Activated CD4-positive, alpha-beta T cell treated with anti-CD3 and anti-CD28 coated beads, Interleukin-2, amount 10 ng/mL, durations not matched to agents 7 days and 5 days (primary cell): ENCODE measurements around the gene GABRB3. TPM values are rescaled to one million over a fixed set of nuclear protein-coding genes. Genes with fewer than 3 reads are reported as not detected.

ENCODE experiments used
- CTCF ChIA-PET: fragments of 350-600 bp; sonication (Branson Sonifier 250); formaldehyde crosslinking; loops from one replicate; lab custom pipeline; 2021; ENCODE audit warnings: antibody characterized with exemption; lab: Charles Lee
- POLR2A ChIA-PET: fragments of 350-600 bp; sonication (Branson Sonifier 250); formaldehyde crosslinking; loops from one replicate; lab custom pipeline; 2021; ENCODE audit warnings: antibody characterized with exemption; lab: Charles Lee
- DNase-seq: peaks from one replicate; pipeline ENCODE4 v3.0.0-alpha.2; 2020
- H3K27ac Mint-ChIP-seq: one replicate; pipeline ENCODE4 v1.8.0; 2021; ENCODE audit warnings: mild to moderate bottlenecking, moderate library complexity, mixed read lengths
- H3K27me3 Mint-ChIP-seq: one replicate; pipeline ENCODE4 v1.8.0; 2021; ENCODE audit warnings: mixed read lengths
- H3K36me3 Mint-ChIP-seq: one replicate; pipeline ENCODE4 v1.8.0; 2021; ENCODE audit warnings: low read depth, mixed read lengths
- H3K4me1 Mint-ChIP-seq: one replicate; pipeline ENCODE4 v1.8.0; 2021; ENCODE audit warnings: mixed read lengths
- H3K4me3 Mint-ChIP-seq: one replicate; pipeline ENCODE4 v1.8.0; 2021; ENCODE audit warnings: mild to moderate bottlenecking, moderate library complexity, mixed read lengths
- H3K9me3 Mint-ChIP-seq: one replicate; pipeline ENCODE4 v1.8.0; 2021; ENCODE audit warnings: mixed read lengths
- total RNA-seq, 2 experiments: library from RNA; stranded (reverse); gene quantifications; one replicate each; pipeline ENCODE4 v1.2.3, GENCODE V29; 2021

Gene GABRB3
- total RNA-seq, 2 experiments from 2014 or later: 0.12 TPM; not detected in 1

- Mint-ChIP-seq H3K9me3 (peaks cover 14% of the 10 kb centered on the region), H3K36me3 (no peaks in the 10 kb centered on the region), H3K4me3 (no peak overlapping the region), H3K27ac (no peak overlapping the region), H3K4me1 (no peaks in the 10 kb centered on the region), H3K27me3 (no peaks in the 10 kb centered on the region)
- no peak for DNase-seq
- POLR2A ChIA-PET: no interaction called here
- CTCF ChIA-PET: no interaction called here
Observed at GRCh38 chr15:26686547-26687187, 86.2 kb downstream of the GABRB3 start.

GRCh38 chr15:26682598-26683164, 90.2 kb downstream of the GABRB3 start:
- no peak for DNase-seq
- H3K27ac Mint-ChIP-seq: no peak overlapping the region
- no peaks in the 10 kb centered on the region for H3K36me3 Mint-ChIP-seq
- H3K9me3 Mint-ChIP-seq: peaks cover 11% of the 10 kb centered on the region
- CTCF ChIA-PET: no interaction called here
- POLR2A ChIA-PET: no interaction called here
- no peaks in the 10 kb centered on the region for H3K27me3 Mint-ChIP-seq
- no peaks in the 10 kb centered on the region for H3K4me1 Mint-ChIP-seq
- no peak overlapping the region for H3K4me3 Mint-ChIP-seq

GRCh38 chr15:26679927-26680326, 92.9 kb downstream of the GABRB3 start:
- H3K27me3 Mint-ChIP-seq: no peaks in the 10 kb centered on the region

GRCh38 chr15:26676115-26676514, 96.8 kb downstream of the GABRB3 start:
- H3K9me3 Mint-ChIP-seq: peaks cover 13% of the 10 kb centered on the region
- no peak overlapping the region for H3K4me3 Mint-ChIP-seq
- H3K36me3 Mint-ChIP-seq: no peaks in the 10 kb centered on the region
- H3K27ac Mint-ChIP-seq: no peak overlapping the region
- no peak for DNase-seq
- ChIA-PET POLR2A (no interaction called here), CTCF (no interaction called here)
- no peaks in the 10 kb centered on the region for H3K4me1 Mint-ChIP-seq
- H3K27me3 Mint-ChIP-seq: no peaks in the 10 kb centered on the region

More at GRCh38 chr15:26679927-26680326, 92.9 kb downstream of the GABRB3 start:
- no peak overlapping the region for H3K27ac Mint-ChIP-seq
- no peak overlapping the region for H3K4me3 Mint-ChIP-seq
- DNase-seq: no peak
- peaks cover 11% of the 10 kb centered on the region for H3K9me3 Mint-ChIP-seq
- ChIA-PET CTCF (no interaction called here), POLR2A (no interaction called here)
- H3K36me3 Mint-ChIP-seq: no peaks in the 10 kb centered on the region
- no peaks in the 10 kb centered on the region for H3K4me1 Mint-ChIP-seq

GRCh38 chr15:26674467-26674866, 98.4 kb downstream of the GABRB3 start:
- Mint-ChIP-seq H3K4me1 (no peaks in the 10 kb centered on the region), H3K4me3 (no peak overlapping the region), H3K27me3 (no peaks in the 10 kb centered on the region), H3K27ac (no peak overlapping the region), H3K9me3 (peaks cover 13% of the 10 kb centered on the region), H3K36me3 (no peaks in the 10 kb centered on the region)
- ChIA-PET CTCF (no interaction called here), POLR2A (no interaction called here)
- no peak for DNase-seq

GRCh38 chr15:26673445-26673844, 99.4 kb downstream of the GABRB3 start:
- DNase-seq: no peak
- Mint-ChIP-seq H3K27ac (no peak overlapping the region), H3K4me1 (no peaks in the 10 kb centered on the region), H3K36me3 (no peaks in the 10 kb centered on the region), H3K4me3 (no peak overlapping the region), H3K27me3 (no peaks in the 10 kb centered on the region), H3K9me3 (peaks cover 13% of the 10 kb centered on the region)
- ChIA-PET CTCF (interaction anchor here (1.4 kb wide), 1 partner anchor 9 kb away, joined by 3 read pairs; no protein-coding TSS in a partner anchor), POLR2A (no interaction called here)

- ChIA-PET POLR2A (no interaction called here), CTCF (no interaction called here)
- no peak overlapping the region for H3K4me3 Mint-ChIP-seq
- DNase-seq: no peak
- H3K36me3 Mint-ChIP-seq: no peaks in the 10 kb centered on the region
- no peaks in the 10 kb centered on the region for H3K27me3 Mint-ChIP-seq
- no peaks in the 10 kb centered on the region for H3K4me1 Mint-ChIP-seq
- H3K27ac Mint-ChIP-seq: no peak overlapping the region
- peaks cover 21% of the 10 kb centered on the region for H3K9me3 Mint-ChIP-seq
Observed at GRCh38 chr15:26670116-26670515, 102.8 kb downstream of the GABRB3 start.

GRCh38 chr15:26667222-26667988, 105.5 kb downstream of the GABRB3 start:
- CTCF ChIA-PET: no interaction called here
- no peaks in the 10 kb centered on the region for H3K4me1 Mint-ChIP-seq
- H3K36me3 Mint-ChIP-seq: no peaks in the 10 kb centered on the region
- DNase-seq: no peak
- POLR2A ChIA-PET: no interaction called here
- no peak overlapping the region for H3K4me3 Mint-ChIP-seq
- H3K27ac Mint-ChIP-seq: no peak overlapping the region
- H3K9me3 Mint-ChIP-seq: peaks cover 13% of the 10 kb centered on the region
- H3K27me3 Mint-ChIP-seq: no peaks in the 10 kb centered on the region

- no peaks in the 10 kb centered on the region for H3K27me3 Mint-ChIP-seq
- DNase-seq: no peak
- H3K27ac Mint-ChIP-seq: no peak overlapping the region
- no peaks in the 10 kb centered on the region for H3K4me1 Mint-ChIP-seq
- CTCF ChIA-PET: no interaction called here
- no peaks in the 10 kb centered on the region for H3K36me3 Mint-ChIP-seq
- peaks cover 12% of the 10 kb centered on the region for H3K9me3 Mint-ChIP-seq
- no peak overlapping the region for H3K4me3 Mint-ChIP-seq
- POLR2A ChIA-PET: no interaction called here
Observed at GRCh38 chr15:26665957-26666791, 106.7 kb downstream of the GABRB3 start.

GRCh38 chr15:26662283-26662682, 110.6 kb downstream of the GABRB3 start:
- H3K4me3 Mint-ChIP-seq: no peak overlapping the region
- ChIA-PET POLR2A (no interaction called here), CTCF (no interaction called here)
- no peaks in the 10 kb centered on the region for H3K36me3 Mint-ChIP-seq
- H3K9me3 Mint-ChIP-seq: peaks cover 16% of the 10 kb centered on the region
- H3K27me3 Mint-ChIP-seq: no peaks in the 10 kb centered on the region
- no peak for DNase-seq
- H3K4me1 Mint-ChIP-seq: no peaks in the 10 kb centered on the region
- H3K27ac Mint-ChIP-seq: no peak overlapping the region

- no peaks in the 10 kb centered on the region for H3K27me3 Mint-ChIP-seq
- CTCF ChIA-PET: no interaction called here
Observed at GRCh38 chr15:26661748-26662147, 111.1 kb downstream of the GABRB3 start.

GRCh38 chr15:26661107-26661506, 111.8 kb downstream of the GABRB3 start:
- Mint-ChIP-seq H3K4me1 (no peaks in the 10 kb centered on the region), H3K4me3 (no peak overlapping the region), H3K27me3 (no peaks in the 10 kb centered on the region), H3K27ac (no peak overlapping the region), H3K9me3 (peaks cover 16% of the 10 kb centered on the region), H3K36me3 (no peaks in the 10 kb centered on the region)
- DNase-seq: no peak
- ChIA-PET CTCF (no interaction called here), POLR2A (no interaction called here)

More at GRCh38 chr15:26661748-26662147, 111.1 kb downstream of the GABRB3 start:
- no peak overlapping the region for H3K4me3 Mint-ChIP-seq
- H3K4me1 Mint-ChIP-seq: no peaks in the 10 kb centered on the region
- no peak for DNase-seq
- no peaks in the 10 kb centered on the region for H3K36me3 Mint-ChIP-seq
- no peak overlapping the region for H3K27ac Mint-ChIP-seq
- H3K9me3 Mint-ChIP-seq: peaks cover 16% of the 10 kb centered on the region
- POLR2A ChIA-PET: no interaction called here

GRCh38 chr15:26660241-26660640, 112.6 kb downstream of the GABRB3 start:
- H3K9me3 Mint-ChIP-seq: peaks cover 15% of the 10 kb centered on the region
- no peaks in the 10 kb centered on the region for H3K4me1 Mint-ChIP-seq
- no peak overlapping the region for H3K4me3 Mint-ChIP-seq
- no peaks in the 10 kb centered on the region for H3K36me3 Mint-ChIP-seq
- CTCF ChIA-PET: no interaction called here
- DNase-seq: no peak
- POLR2A ChIA-PET: no interaction called here
- no peaks in the 10 kb centered on the region for H3K27me3 Mint-ChIP-seq
- no peak overlapping the region for H3K27ac Mint-ChIP-seq
